HepG2 (cell line): Measurements from ENCODE around the gene C1R. TPM values are rescaled to one million over a fixed set of nuclear protein-coding genes. Genes with fewer than 3 reads are reported as not detected.

ENCODE experiments used
- DNMT1 ChIP-seq: sonication (generic); formaldehyde crosslinking; IDR thresholded peaks from 2 replicates; pipeline ENCODE4 v1.5.1; 2020; ENCODE audit warnings: mild to moderate bottlenecking, missing genetic modification reagents
- DRAP1 ChIP-seq: IDR thresholded peaks from 2 replicates; pipeline ENCODE4 v1.6.1; 2016; ENCODE audit warnings: missing genetic modification reagents, missing compliant biosample characterization
- E2F1 ChIP-seq: sonication (generic); formaldehyde crosslinking; IDR thresholded peaks from 2 replicates; pipeline ENCODE4 v1.5.0; 2020; ENCODE audit warnings: missing genetic modification reagents
- ETS1 ChIP-seq: sonication (generic); formaldehyde crosslinking; IDR thresholded peaks from 2 replicates; pipeline ENCODE4 v1.4.0; 2020; ENCODE audit warnings: missing genetic modification reagents
- FOXC1 ChIP-seq: sonication (generic); formaldehyde crosslinking; IDR thresholded peaks from 2 replicates; pipeline ENCODE4 v1.8.0; 2022; ENCODE audit warnings: mild to moderate bottlenecking, missing genetic modification reagents, borderline replicate concordance
- HMG20B ChIP-seq: conservative IDR thresholded peaks from 2 replicates; pipeline ENCODE4 v1.6.1; 2016; ENCODE audit warnings: missing genetic modification reagents, missing compliant biosample characterization
- HOMEZ ChIP-seq: IDR thresholded peaks from 2 replicates; pipeline ENCODE4 v1.6.1; 2016; ENCODE audit warnings: low read depth
- SNRNP70 ChIP-seq: fragments of 200-400 bp; formaldehyde crosslinking; IDR thresholded peaks from 2 replicates; pipeline ENCODE4 v1.6.1; 2017; ENCODE audit warnings: mild to moderate bottlenecking, low read depth, low read length, moderate library complexity
- USF2 ChIP-seq, 2 experiments: sonication (generic) in 1 of 2; formaldehyde crosslinking in 1 of 2; IDR thresholded peaks; 2 replicates each; pipeline versions ENCODE4 v1.5.1 to v1.6.1; 2011 to 2020; ENCODE audit warnings: borderline replicate concordance in 1 of 2, low read depth in 1 of 2, low read length in 1 of 2, mild to moderate bottlenecking in 1 of 2, missing genetic modification reagents in 1 of 2, moderate library complexity in 1 of 2
- ZBTB10 ChIP-seq: sonication (generic); formaldehyde crosslinking; IDR thresholded peaks from 2 replicates; pipeline ENCODE4 v1.4.0; 2020; ENCODE audit warnings: missing genetic modification reagents, borderline replicate concordance
- ZNF20 ChIP-seq: sonication (generic); formaldehyde crosslinking; IDR thresholded peaks from 2 replicates; pipeline ENCODE4 v1.4.0; 2020; ENCODE audit warnings: mild to moderate bottlenecking, moderate library complexity, missing genetic modification reagents
- ZNF205 ChIP-seq: IDR thresholded peaks from 2 replicates; pipeline ENCODE4 v1.6.1; 2018; ENCODE audit warnings: missing biosample characterization, missing genetic modification reagents
- ZNF256 ChIP-seq: sonication (generic); formaldehyde crosslinking; conservative IDR thresholded peaks from 2 replicates; pipeline ENCODE4 v1.4.0; 2020; ENCODE audit warnings: missing genetic modification reagents
- ZNF326 ChIP-seq: sonication (generic); formaldehyde crosslinking; IDR thresholded peaks from 2 replicates; pipeline ENCODE4 v1.4.0; 2020; ENCODE audit warnings: missing genetic modification reagents, borderline replicate concordance
- ZNF670 ChIP-seq: sonication (generic); formaldehyde crosslinking; IDR thresholded peaks from 2 replicates; pipeline ENCODE4 v1.8.0; 2022; ENCODE audit warnings: mild to moderate bottlenecking, missing genetic modification reagents, borderline replicate concordance
- ZNF703 ChIP-seq: sonication (generic); formaldehyde crosslinking; IDR thresholded peaks from 2 replicates; pipeline ENCODE4 v1.5.1; 2020; ENCODE audit warnings: missing genetic modification reagents, mild to moderate bottlenecking, moderate library complexity, borderline replicate concordance
- ZNF747 ChIP-seq: sonication (generic); formaldehyde crosslinking; IDR thresholded peaks from 2 replicates; pipeline ENCODE4 v1.8.1; 2023; ENCODE audit warnings: missing genetic modification reagents, mild to moderate bottlenecking, borderline replicate concordance
- ZZZ3 ChIP-seq: sonication (generic); formaldehyde crosslinking; IDR thresholded peaks from 2 replicates; pipeline ENCODE4 v1.4.0; 2020; ENCODE audit warnings: missing genetic modification reagents, mild to moderate bottlenecking, borderline replicate concordance
- polyA plus RNA-seq, 8 experiments: library from polyadenylated mRNA; depleted of rRNA in 3 of 8; stranded (reverse) in 7 of 8; unstranded in 1 of 8; fragments of >200 nt; fragmentation: Illumina TruSeq in 4 of 8; extraction: Trizol in 4 of 8; gene quantifications; 2 replicates each; pipeline versions ENCODE4 v1.2.1 to v1.2.3, GENCODE V29; 2011 to 2016; ENCODE audit warnings: low read depth in 4 of 8, missing spikeins in 1 of 8, mixed read lengths in 1 of 8; ENCODE audit not compliant: insufficient read depth in 1 of 8
- total RNA-seq, 5 experiments: library from RNA; depleted of rRNA; stranded (reverse); fragments of >200 nt; fragmentation: Illumina TruSeq; extraction: Trizol; gene quantifications; 2 replicates each; pipeline ENCODE4 v1.2.3, GENCODE V29; 2016; ENCODE audit warnings: low read depth in 1 of 5

Gene C1R
- total and polyA plus RNA-seq, 2 of the 13 experiments (the other 11 are each of a cell fraction or from before 2014, with no cell fraction given): 3.5 to 6.5 TPM

GRCh38 chr12:7108003-7108795, 16.0 kb upstream of the C1R start (continued):
- TF ChIP-seq ZBTB10 (CRISPR knock-in tag) (peak; percentile 40; the same call in 1 of the 2 replicates), FOXC1 (peak; percentile 96), USF2 (IDR thresholded peaks at IDR 0.05; ENCODE audit: low read depth, low read length) (no peak), USF2 (CRISPR knock-in tag; IDR thresholded peaks at IDR 0.05; ENCODE audit: borderline replicate concordance) (no peak), HMG20B (CRISPR knock-in tag) (peak; percentile 20; the same call in 1 of the 2 replicates), DNMT1 (CRISPR knock-in tag) (no peak; the same call in 1 of the 2 replicates), E2F1 (CRISPR knock-in tag) (peak; percentile 42; the same call in 1 of the 2 replicates), DRAP1 (CRISPR knock-in tag) (peak; percentile 47; the same call in 1 of the 2 replicates), ZNF703 (CRISPR knock-in tag) (no peak), ZNF747 (no peak), ZNF670 (CRISPR knock-in tag) (0 out of 2 replicates have a peak, but pooled peaks have one; percentile 22), HOMEZ (CRISPR knock-in tag) (no peak), ZZZ3 (no peak; the same call in 1 of the 2 replicates), SNRNP70 (no peak), ZNF20 (CRISPR knock-in tag) (no peak), ZNF256 (peak; percentile 64; the same call in 1 of the 2 replicates), ZNF326 (CRISPR knock-in tag) (no peak), ZNF205 (CRISPR knock-in tag) (no peak), ETS1 (CRISPR knock-in tag) (no peak)
